Smooth muscle cell (in vitro differentiated cells): ENCODE results near the gene FAXC. TPM values are rescaled to one million over a fixed set of nuclear protein-coding genes. Genes with fewer than 3 reads are reported as not detected.
A peak's percentile ranks its signal among the peaks of the same experiment; 100 is the strongest.

ENCODE experiments used
- DNase-seq: peaks from one replicate; lab custom pipeline; 2025; ENCODE audit not compliant: unreplicated experiment; lab: John Stamatoyannopoulos, UW
- H2AFZ ChIP-seq: fragments of 200-600 bp; sonication (generic); 2 replicates; pipeline ENCODE4 v1.6.0; 2016; ENCODE audit warnings: antibody characterized with exemption, low read depth, mild to moderate bottlenecking
- H3F3A ChIP-seq: fragments of 200-600 bp; sonication (generic); 2 replicates; pipeline ENCODE4 v1.6.0; 2017; ENCODE audit warnings: antibody characterized with exemption, low read depth
- H3K27ac ChIP-seq: fragments of 200-600 bp; sonication (generic); 2 replicates; pipeline ENCODE4 v1.5.1; 2016; ENCODE audit warnings: low read depth, mild to moderate bottlenecking
- H3K27me3 ChIP-seq: fragments of 200-600 bp; sonication (generic); 2 replicates; pipeline ENCODE4 v1.6.1; 2016; ENCODE audit warnings: low read depth, mild to moderate bottlenecking
- H3K36me3 ChIP-seq: fragments of 200-600 bp; sonication (generic); 2 replicates; pipeline ENCODE4 v1.5.1; 2016; ENCODE audit warnings: low read depth
- H3K4me1 ChIP-seq: fragments of 200-600 bp; sonication (generic); 2 replicates; pipeline ENCODE4 v1.5.1; 2016; ENCODE audit warnings: low read depth
- H3K4me2 ChIP-seq: fragments of 200-600 bp; sonication (generic); 2 replicates; pipeline ENCODE4 v1.6.0; 2016; ENCODE audit warnings: mild to moderate bottlenecking
- H3K4me3 ChIP-seq: fragments of 200-600 bp; sonication (generic); 2 replicates; pipeline ENCODE4 v1.5.1; 2016; ENCODE audit warnings: mild to moderate bottlenecking
- H3K79me2 ChIP-seq: fragments of 200-600 bp; sonication (generic); 2 replicates; pipeline ENCODE4 v1.6.0; 2016; ENCODE audit warnings: low read depth, mild to moderate bottlenecking
- H3K9ac ChIP-seq: fragments of 200-600 bp; sonication (generic); 2 replicates; pipeline ENCODE4 v1.6.0; 2016; ENCODE audit warnings: low read depth
- H3K9me3 ChIP-seq: fragments of 200-600 bp; sonication (generic); replicated peaks from 2 replicates; pipeline ENCODE4 v1.5.1; 2016; ENCODE audit warnings: low read depth
- H4K20me1 ChIP-seq: fragments of 200-600 bp; sonication (generic); 2 replicates; pipeline ENCODE4 v1.6.0; 2016; ENCODE audit warnings: low read depth
- CTCF ChIP-seq: fragments of 200-600 bp; sonication (generic); IDR thresholded peaks from 2 replicates; pipeline ENCODE4 v1.5.1; 2017; ENCODE audit warnings: borderline replicate concordance, mild to moderate bottlenecking, antibody characterized with exemption; ENCODE audit not compliant: insufficient read depth, poor library complexity, severe bottlenecking
- WGBS: methylation state at CpG from one replicate; pipeline ENCODE4 v1.1.7; 2016; ENCODE audit warnings: low lambda C conversion rate; 5-methylcytosine and 5-hydroxymethylcytosine counted together
- polyA plus RNA-seq: library from polyadenylated mRNA; unstranded; fragments of >200 nt; fragmentation: Nextera tagmentation; extraction: Ambion mirVana; gene quantifications from 2 replicates; pipeline ENCODE4 v1.2.1, GENCODE V29; 2016
- total RNA-seq: library from RNA; depleted of rRNA; stranded (reverse); fragments of >200 nt; gene quantifications from 2 replicates; pipeline ENCODE4 v1.2.3, GENCODE V29; 2014

Gene FAXC
- total and polyA plus RNA-seq, 2 experiments from 2014 or later = 1.6 to 6.8 TPM

- no peak for DNase-seq
- Histone ChIP-seq H3K79me2 (no peaks in the 10 kb centered on the region), H3F3A (no peaks in the 10 kb centered on the region), H2AFZ (no peak overlapping the region), H3K4me2 (no peak overlapping the region), H3K27me3 (no peaks in the 10 kb centered on the region), H4K20me1 (no peaks in the 10 kb centered on the region), H3K36me3 (no peaks in the 10 kb centered on the region), H3K4me1 (peaks cover 9% of the 10 kb centered on the region), H3K27ac (no peak overlapping the region), H3K9ac (no peak overlapping the region), H3K9me3 (no peaks in the 10 kb centered on the region), H3K4me3 (no peak overlapping the region)
- TF ChIP-seq CTCF = no peak
- WGBS = 84% methylated on average over 3 of the region's 3 CpGs
These were observed 17.9 kb downstream of the FAXC start for GRCh38 chr6:99331531-99331930.

- Histone ChIP-seq H3K79me2 (no peaks in the 10 kb centered on the region), H3K36me3 (no peaks in the 10 kb centered on the region), H3K9me3 (no peaks in the 10 kb centered on the region), H3K9ac (no peak overlapping the region), H2AFZ (peak overlapping the region; percentile 15), H3K27me3 (no peaks in the 10 kb centered on the region), H3K4me2 (no peak overlapping the region), H3K27ac (no peak overlapping the region), H3F3A (no peaks in the 10 kb centered on the region), H4K20me1 (no peaks in the 10 kb centered on the region), H3K4me1 (peaks cover 5% of the 10 kb centered on the region), H3K4me3 (no peak overlapping the region)
- whole genome bisulfite sequencing = 20% methylated on average over 2 of the region's 2 CpGs
- no peak for DNase-seq
- TF ChIP-seq CTCF = peak; percentile 75
These were observed 19.3 kb downstream of the FAXC start for GRCh38 chr6:99330159-99330558.

GRCh38 chr6:99324996-99325395 lies 24.5 kb downstream of the FAXC start:
- Histone ChIP-seq H2AFZ (no peak overlapping the region), H3K4me2 (no peak overlapping the region), H3K27ac (no peak overlapping the region), H3F3A (no peaks in the 10 kb centered on the region), H3K4me1 (no peaks in the 10 kb centered on the region), H3K9me3 (no peaks in the 10 kb centered on the region), H4K20me1 (no peaks in the 10 kb centered on the region), H3K79me2 (no peaks in the 10 kb centered on the region), H3K4me3 (no peak overlapping the region), H3K36me3 (no peaks in the 10 kb centered on the region), H3K27me3 (no peaks in the 10 kb centered on the region), H3K9ac (no peak overlapping the region)
- no peak for DNase-seq
- TF ChIP-seq CTCF = no peak

GRCh38 chr6:99318566-99318965 lies 30.9 kb downstream of the FAXC start:
- no peak overlapping the region for H2AFZ ChIP-seq
- H3K9ac ChIP-seq = no peak overlapping the region
- 95% methylated on average over 3 of the region's 3 CpGs for WGBS
- no peaks in the 10 kb centered on the region for H3K36me3 ChIP-seq
- H3K4me1 ChIP-seq = no peaks in the 10 kb centered on the region
- H3K27me3 ChIP-seq = no peaks in the 10 kb centered on the region
- no peak for DNase-seq
- no peak for TF ChIP-seq CTCF
- no peak overlapping the region for H3K4me3 ChIP-seq
- no peak overlapping the region for H3K27ac ChIP-seq
- H3K79me2 ChIP-seq = no peaks in the 10 kb centered on the region
- no peaks in the 10 kb centered on the region for H3F3A ChIP-seq
- no peak overlapping the region for H3K4me2 ChIP-seq
- H3K9me3 ChIP-seq = no peaks in the 10 kb centered on the region
- no peaks in the 10 kb centered on the region for H4K20me1 ChIP-seq
